Gastrocnemius medialis (tissue), 4 donors: ENCODE data around the gene RUFY3.
"Not testable (repeated sequence)": the region's sequence is repeated elsewhere in the genome, so short reads cannot be mapped to it uniquely, and the experiment has no call there.

Source experiments
- CTCF ChIP-seq, 5 experiments: fragments of 450-650 bp in 3 of 5; fragments of 200-600 bp in 2 of 5; sonication (generic) in 2 of 5; IDR thresholded peaks in 4 of 5; conservative IDR thresholded peaks in 1 of 5; 1 replicate in 4 of 5; 2 replicates in 1 of 5; pipeline ENCODE4 v1.5.1; 2016 to 2019; ENCODE audit warnings: antibody characterized with exemption in 5 of 5, mild to moderate bottlenecking in 3 of 5, moderate library complexity in 3 of 5
- POLR2A ChIP-seq, 2 donors: fragments of 450-650 bp; IDR thresholded peaks; one replicate each; pipeline ENCODE4 v1.6.1; 2017; ENCODE audit warnings: antibody characterized with exemption in 2 of 2, mild to moderate bottlenecking in 2 of 2, moderate library complexity in 2 of 2

GRCh38 chr4:70694633-70695032, 27.1 kb upstream of the RUFY3 start:
- not testable (repeated sequence) for TF ChIP-seq CTCF (IDR thresholded peaks at IDR 0.05 in 4 of 5, conservative IDR thresholded peaks at IDR 0.05 in 1 of 5); POLR2A (IDR thresholded peaks at IDR 0.05)
